ENCODE results near the gene DTNA. TPM values are rescaled to one million over a fixed set of nuclear protein-coding genes. Genes with fewer than 3 reads are reported as not detected.

Gene DTNA
- total and polyA plus RNA-seq, 2 donors from 2014 or later: 6.2 to 22.3 TPM

GRCh38 chr18:34779112-34779511, 69.0 kb downstream of the DTNA start:
- no peak for FAIRE-seq
- H3K4me3 ChIP-seq (ENCODE audit: low read length in 3 of 3): no peak overlapping the region
- intact Hi-C loops (cut with DNase I): no loop called here
- no peaks in the 10 kb centered on the region for H3K36me3 ChIP-seq (ENCODE audit: control insufficient read depth in 2 of 3, insufficient read depth in 3 of 3, low read length in 3 of 3)
- no peaks in the 10 kb centered on the region for H3K9me3 ChIP-seq (ENCODE audit: control insufficient read depth in 2 of 3, insufficient read depth in 1 of 3, low read length in 3 of 3)
- no peak overlapping the region for H3K27ac ChIP-seq (ENCODE audit: low read depth in 2 of 2, low read length in 2 of 2)
- H3K27me3 ChIP-seq (ENCODE audit: control insufficient read depth, insufficient read depth, low read length): no peaks in the 10 kb centered on the region
- no peak for TF ChIP-seq CTCF (IDR thresholded peaks at IDR 0.05; ENCODE audit: borderline replicate concordance, extremely low read depth, insufficient read depth)
- no peak overlapping the region for H3K9ac ChIP-seq (ENCODE audit: low read length in 3 of 3)
- DNase-seq: no peak
- peaks cover 0 to 2% (median 0%) of the 10 kb centered on the region in 3 donors for H3K4me1 ChIP-seq (ENCODE audit: control insufficient read depth in 2 of 3, insufficient read depth in 2 of 3, low read depth in 1 of 3, low read length in 3 of 3)

GRCh38 chr18:34780856-34781255, 70.8 kb downstream of the DTNA start:
- no peak overlapping the region for H3K9ac ChIP-seq (ENCODE audit: low read length in 3 of 3)
- H3K27ac ChIP-seq (ENCODE audit: low read depth in 2 of 2, low read length in 2 of 2): no peak overlapping the region
- no peak for TF ChIP-seq CTCF (IDR thresholded peaks at IDR 0.05; ENCODE audit: borderline replicate concordance, extremely low read depth, insufficient read depth)
- FAIRE-seq: no peak
- intact Hi-C loops (cut with DNase I): no loop called here
- no peaks in the 10 kb centered on the region for H3K9me3 ChIP-seq (ENCODE audit: control insufficient read depth in 2 of 3, insufficient read depth in 1 of 3, low read length in 3 of 3)
- no peak overlapping the region for H3K4me3 ChIP-seq (ENCODE audit: low read length in 3 of 3)
- H3K36me3 ChIP-seq (ENCODE audit: control insufficient read depth in 2 of 3, insufficient read depth in 3 of 3, low read length in 3 of 3): no peaks in the 10 kb centered on the region
- no peaks in the 10 kb centered on the region for H3K27me3 ChIP-seq (ENCODE audit: control insufficient read depth, insufficient read depth, low read length)
- H3K4me1 ChIP-seq (ENCODE audit: control insufficient read depth in 2 of 3, insufficient read depth in 2 of 3, low read depth in 1 of 3, low read length in 3 of 3): no peaks in the 10 kb centered on the region
- DNase-seq: no peak

- no peak for DNase-seq
- no peak for FAIRE-seq
- Histone ChIP-seq H3K9ac (ENCODE audit: low read length in 3 of 3) (no peak overlapping the region), H3K4me1 (ENCODE audit: control insufficient read depth in 2 of 3, insufficient read depth in 2 of 3, low read depth in 1 of 3, low read length in 3 of 3) (no peaks in the 10 kb centered on the region), H3K27me3 (ENCODE audit: control insufficient read depth, insufficient read depth, low read length) (no peaks in the 10 kb centered on the region), H3K9me3 (ENCODE audit: control insufficient read depth in 2 of 3, insufficient read depth in 1 of 3, low read length in 3 of 3) (no peaks in the 10 kb centered on the region), H3K36me3 (ENCODE audit: control insufficient read depth in 2 of 3, insufficient read depth in 3 of 3, low read length in 3 of 3) (no peaks in the 10 kb centered on the region), H3K4me3 (ENCODE audit: low read length in 3 of 3) (no peak overlapping the region), H3K27ac (ENCODE audit: low read depth in 2 of 2, low read length in 2 of 2) (no peak overlapping the region)
- no peak for TF ChIP-seq CTCF (IDR thresholded peaks at IDR 0.05; ENCODE audit: borderline replicate concordance, extremely low read depth, insufficient read depth)
- intact Hi-C loops (cut with DNase I): no loop called here
These were observed 73.4 kb downstream of the DTNA start for GRCh38 chr18:34783501-34783900.

- no peak overlapping the region for H3K27ac ChIP-seq (ENCODE audit: low read depth in 2 of 2, low read length in 2 of 2)
- no peak for FAIRE-seq
- H3K4me1 ChIP-seq (ENCODE audit: control insufficient read depth in 2 of 3, insufficient read depth in 2 of 3, low read depth in 1 of 3, low read length in 3 of 3): no peaks in the 10 kb centered on the region
- DNase-seq: no peak
- H3K4me3 ChIP-seq (ENCODE audit: low read length in 3 of 3): no peak overlapping the region
- no peaks in the 10 kb centered on the region for H3K36me3 ChIP-seq (ENCODE audit: control insufficient read depth in 2 of 3, insufficient read depth in 3 of 3, low read length in 3 of 3)
- H3K27me3 ChIP-seq (ENCODE audit: control insufficient read depth, insufficient read depth, low read length): no peaks in the 10 kb centered on the region
- no peaks in the 10 kb centered on the region for H3K9me3 ChIP-seq (ENCODE audit: control insufficient read depth in 2 of 3, insufficient read depth in 1 of 3, low read length in 3 of 3)
- no peak overlapping the region for H3K9ac ChIP-seq (ENCODE audit: low read length in 3 of 3)
- no peak for TF ChIP-seq CTCF (IDR thresholded peaks at IDR 0.05; ENCODE audit: borderline replicate concordance, extremely low read depth, insufficient read depth)
- intact Hi-C loops (cut with DNase I): no loop called here
These were observed 76.2 kb downstream of the DTNA start for GRCh38 chr18:34786162-34786741.
